HepG2 (cell line): Measurements from ENCODE around the gene CEP89. TPM values are rescaled to one million over a fixed set of nuclear protein-coding genes. Genes with fewer than 3 reads are reported as not detected.
A peak's percentile ranks its signal among the peaks of the same experiment; 100 is the strongest.
"Not testable (repeated sequence)": the region's sequence is repeated elsewhere in the genome, so short reads cannot be mapped to it uniquely, and the experiment has no call there.

Source experiments
- ATAC-seq: fragments of 200-7000 bp; cut with Tn5 transposase; 3 replicates; pipeline ENCODE4 v1.9.1; 2020; ENCODE audit warnings: mild to moderate bottlenecking, moderate library complexity
- BruUV-seq: library from RNA; stranded (reverse); fragments of 400-500 nt; replicated peaks from 2 replicates; lab custom pipeline; 2021; lab: Mats Ljungman, UMichigan
- CTCF ChIA-PET: fragments of 300-600 bp; formaldehyde crosslinking; extraction: SDS; loops from one replicate; lab custom pipeline; 2021; ENCODE audit warnings: low total read pairs, inconsistent platforms, low intra/inter-chr PET ratio; lab: Yijun Ruan, JAX
- POLR2A ChIA-PET: fragments of 350-600 bp; sonication (Branson Sonifier 250); formaldehyde crosslinking; loops from one replicate; lab custom pipeline; 2020; ENCODE audit warnings: antibody characterized with exemption, inconsistent platforms; lab: Yijun Ruan, JAX
- DNase-seq: peaks from one replicate; pipeline ENCODE4 v3.0.0-alpha.2; 2015; ENCODE audit warnings: low spot score
- FAIRE-seq: peaks from 3 replicates; lab custom pipeline; 2011; peaks lifted over from hg19 to GRCh38; lab: Jason Lieb, UNC
- H2AFZ ChIP-seq: one replicate; pipeline ENCODE4 v1.6.1; 2011; ENCODE audit warnings: low read length, inconsistent platforms
- H3K27ac ChIP-seq: fragments of 300-600 bp; 3 replicates; pipeline ENCODE4 v1.8.0; 2011; ENCODE audit warnings: mixed run types, mild to moderate bottlenecking, mixed read lengths, low read length, inconsistent platforms; ENCODE audit not compliant: insufficient read depth; ENCODE audit errors: extremely low read length
- H3K27me3 ChIP-seq, 2 experiments: fragments of 200-600 bp in 1 of 2; 2 replicates in 1 of 2; 3 replicates in 1 of 2; pipeline versions ENCODE4 v1.6.0 to v1.8.0; 2011; ENCODE audit warnings: low read length in 2 of 2, mild to moderate bottlenecking in 2 of 2, moderate library complexity in 2 of 2, inconsistent platforms in 1 of 2; ENCODE audit not compliant: insufficient read depth in 2 of 2, control insufficient read depth in 1 of 2
- H3K36me3 ChIP-seq, 2 experiments: fragments of 200-600 bp in 1 of 2; replicated peaks in 1 of 2; 2 replicates in 1 of 2; 3 replicates in 1 of 2; pipeline versions ENCODE4 v1.5.1 to v1.8.0; 2011; ENCODE audit warnings: low read length in 2 of 2, inconsistent platforms in 1 of 2; ENCODE audit not compliant: insufficient read depth in 2 of 2, control insufficient read depth in 1 of 2
- H3K4me1 ChIP-seq: 2 replicates; pipeline ENCODE4 v1.5.1; 2012; ENCODE audit warnings: low read length, inconsistent platforms; ENCODE audit not compliant: insufficient read depth
- H3K4me2 ChIP-seq: 2 replicates; pipeline ENCODE4 v1.6.0; 2011; ENCODE audit warnings: low read depth, low read length, inconsistent platforms
- H3K4me3 ChIP-seq, 3 experiments: fragments of 200-600 bp in 1 of 3; sonication (generic), shearing (Covaris generic) in 1 of 3; replicated peaks in 1 of 3; 2 replicates each; pipeline ENCODE4 v1.5.1; 2011 to 2016; ENCODE audit warnings: low read length in 3 of 3, inconsistent platforms in 2 of 3, low read depth in 2 of 3, mild to moderate bottlenecking in 2 of 3, control low read depth in 1 of 3, mixed read lengths in 1 of 3; ENCODE audit not compliant: insufficient read depth in 1 of 3
- H3K79me2 ChIP-seq: one replicate; pipeline ENCODE4 v1.6.1; 2011; ENCODE audit warnings: low read length, inconsistent platforms; ENCODE audit not compliant: insufficient read depth
- H3K9ac ChIP-seq: 2 replicates; pipeline ENCODE4 v1.6.0; 2011; ENCODE audit warnings: mild to moderate bottlenecking, low read depth, low read length, inconsistent platforms; ENCODE audit not compliant: insufficient read depth
- H3K9me3 ChIP-seq: 2 replicates; pipeline ENCODE4 v1.5.1; 2012; ENCODE audit warnings: mild to moderate bottlenecking, low read length
- H4K20me1 ChIP-seq: 2 replicates; pipeline ENCODE4 v1.6.0; 2011; ENCODE audit warnings: inconsistent platforms, mild to moderate bottlenecking, low read length, moderate library complexity; ENCODE audit not compliant: insufficient read depth
- RBM22 ChIP-seq: fragments of 200-400 bp; formaldehyde crosslinking; optimal IDR thresholded peaks from 2 replicates; pipeline ENCODE3; 2017; ENCODE audit warnings: mild to moderate bottlenecking, low read length, moderate library complexity
- RFXANK ChIP-seq: IDR thresholded peaks from 2 replicates; pipeline ENCODE4 v1.6.1; 2016
- ZNF121 ChIP-seq: sonication (generic); formaldehyde crosslinking; IDR thresholded peaks from 2 replicates; pipeline ENCODE4 v1.5.0; 2020; ENCODE audit warnings: mild to moderate bottlenecking, missing genetic modification reagents
- ZNF580 ChIP-seq: IDR thresholded peaks from 2 replicates; pipeline ENCODE4 v1.6.1; 2016; ENCODE audit warnings: low read depth, borderline replicate concordance
- WGBS: methylation state at CpG from one replicate; pipeline ENCODE4 v1.1.6; 2017; ENCODE audit warnings: low lambda C conversion rate; 5-methylcytosine and 5-hydroxymethylcytosine counted together
- in situ Hi-C: cut with HindIII; loops from 2 replicates; pipeline ENCODE4 v1.10.0; 2017; ENCODE audit warnings: low pct_unique_long_range_greater_than_20kb; ENCODE audit not compliant: extremely low pct_ligation_motif_present
- intact Hi-C: fragments of 100-400 bp; cut with micrococcal nuclease; formaldehyde crosslinking; loops from one replicate; pipeline ENCODE4 v1.10.0; 2022; ENCODE audit not compliant: unreplicated experiment
- polyA plus RNA-seq, 8 experiments: library from polyadenylated mRNA; depleted of rRNA in 3 of 8; stranded (reverse) in 7 of 8; unstranded in 1 of 8; fragments of >200 nt; fragmentation: Illumina TruSeq in 4 of 8; extraction: Trizol in 4 of 8; gene quantifications; 2 replicates each; pipeline versions ENCODE4 v1.2.1 to v1.2.3, GENCODE V29; 2011 to 2016; ENCODE audit warnings: low read depth in 4 of 8, missing spikeins in 1 of 8, mixed read lengths in 1 of 8; ENCODE audit not compliant: insufficient read depth in 1 of 8
- total RNA-seq, 5 experiments: library from RNA; depleted of rRNA; stranded (reverse); fragments of >200 nt; fragmentation: Illumina TruSeq; extraction: Trizol; gene quantifications; 2 replicates each; pipeline ENCODE4 v1.2.3, GENCODE V29; 2016; ENCODE audit warnings: low read depth in 1 of 5
- TF ChIP-seq, protein P1 (sequence below): sonication (generic); formaldehyde crosslinking; IDR thresholded peaks from 2 replicates; pipeline ENCODE4 v1.4.0; 2020; ENCODE audit warnings: mild to moderate bottlenecking, low read depth, missing genetic modification reagents

Gene CEP89
- total and polyA plus RNA-seq, 2 of the 13 experiments (the other 11 are each of a cell fraction or from before 2014, with no cell fraction given) = 7.2 to 10.9 TPM

GRCh38 chr19:32977813-32978212 lies 6.1 kb upstream of the CEP89 start:
- TF ChIP-seq ZNF121 (CRISPR knock-in tag) = peak; percentile 21; the same call in 1 of the 2 replicates
- CTCF ChIA-PET = interaction anchor here (1.1 kb wide), 1 partner anchor 137 kb away, joined by 3 read pairs; no protein-coding TSS in a partner anchor

DNA sequence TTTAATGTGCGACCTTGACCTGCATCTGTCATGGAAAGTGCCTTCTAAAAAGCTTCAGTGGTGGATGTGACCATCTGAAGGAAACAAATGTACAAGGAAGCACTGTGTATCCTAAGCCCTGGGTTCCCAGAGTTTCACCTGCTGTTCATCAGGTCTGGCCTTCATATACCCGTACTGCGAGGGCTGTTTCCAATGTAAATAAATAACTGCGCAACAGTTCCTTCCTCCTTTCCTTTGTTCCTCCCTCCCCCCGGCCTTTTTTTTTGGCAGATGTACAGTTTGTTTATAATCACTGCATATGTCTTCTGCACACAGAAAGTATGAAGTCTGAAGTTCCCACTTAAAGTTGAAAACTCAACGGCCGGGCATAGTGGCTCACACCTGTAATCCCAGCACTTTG lies 5.5 kb upstream of the CEP89 start:
- Histone ChIP-seq H3K27me3 (no peaks in the 10 kb centered on the region; a peak in 1 of 5 replicates), H3K79me2 (no peaks in the 10 kb centered on the region), H3K9ac (no peak overlapping the region), H3K9me3 (no peaks in the 10 kb centered on the region), H4K20me1 (no peaks in the 10 kb centered on the region; the same call in 1 of the 2 replicates), H3K4me2 (no peak overlapping the region), H3K27ac (no peak overlapping the region), H3K4me3 (no peak overlapping the region), H3K36me3 (peaks cover 4 to 20% of the 10 kb centered on the region in 2 experiments; a peak in 4 of 5 replicates), H2AFZ (no peak overlapping the region), H3K4me1 (peaks cover 7% of the 10 kb centered on the region; the same call in 1 of the 2 replicates)
- ChIA-PET POLR2A (no interaction called here), CTCF (interaction anchor here (1.1 to 4.0 kb wide), 2 partner anchors 137 to 142 kb away, joined by 3 to 27 read pairs; no protein-coding TSS in a partner anchor)
- WGBS = 78% methylated on average over 7 of the region's 7 CpGs
- TF ChIP-seq, protein P1, sequence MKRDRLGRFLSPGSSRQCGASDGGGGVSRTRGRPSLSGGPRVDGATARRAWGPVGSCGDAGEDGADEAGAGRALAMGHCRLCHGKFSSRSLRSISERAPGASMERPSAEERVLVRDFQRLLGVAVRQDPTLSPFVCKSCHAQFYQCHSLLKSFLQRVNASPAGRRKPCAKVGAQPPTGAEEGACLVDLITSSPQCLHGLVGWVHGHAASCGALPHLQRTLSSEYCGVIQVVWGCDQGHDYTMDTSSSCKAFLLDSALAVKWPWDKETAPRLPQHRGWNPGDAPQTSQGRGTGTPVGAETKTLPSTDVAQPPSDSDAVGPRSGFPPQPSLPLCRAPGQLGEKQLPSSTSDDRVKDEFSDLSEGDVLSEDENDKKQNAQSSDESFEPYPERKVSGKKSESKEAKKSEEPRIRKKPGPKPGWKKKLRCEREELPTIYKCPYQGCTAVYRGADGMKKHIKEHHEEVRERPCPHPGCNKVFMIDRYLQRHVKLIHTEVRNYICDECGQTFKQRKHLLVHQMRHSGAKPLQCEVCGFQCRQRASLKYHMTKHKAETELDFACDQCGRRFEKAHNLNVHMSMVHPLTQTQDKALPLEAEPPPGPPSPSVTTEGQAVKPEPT (CRISPR knock-in tag) = no peak
- TF ChIP-seq RBM22 (peak; percentile 43), RFXANK (no peak), ZNF580 (CRISPR knock-in tag) (no peak)
- intact Hi-C loops (loop anchor here (5.0 to 10.0 kb wide), 2 partner anchors 88 to 285 kb away; partner anchors contain the start of genes NUDT19 and RHPN2), in situ Hi-C loops (loop anchor here (5.0 to 10.0 kb wide), 2 partner anchors 140 to 282 kb away; partner anchors contain the start of gene NUDT19)
- no TSS peak for BruUV-seq
- no peak for DNase-seq
- no peak for ATAC-seq
- FAIRE-seq = no peak

More at GRCh38 chr19:32977813-32978212, 6.1 kb upstream of the CEP89 start:
- H3K4me2 ChIP-seq, H3K9me3 ChIP-seq, ATAC-seq, H4K20me1 ChIP-seq, DNase-seq, H3K4me1 ChIP-seq, H3K4me3 ChIP-seq, H3K9ac ChIP-seq, POLR2A ChIA-PET, FAIRE-seq, H3K27ac ChIP-seq, H3K79me2 ChIP-seq, BruUV-seq, H3K27me3 ChIP-seq, H2AFZ ChIP-seq: not testable (repeated sequence)
- intact Hi-C loops = loop anchor here (5.0 to 10.0 kb wide), 2 partner anchors 87 to 286 kb away; partner anchors contain the start of genes NUDT19 and RHPN2
- peaks cover 4 to 20% of the 10 kb centered on the region in 2 experiments; a peak in 4 of 5 replicates for H3K36me3 ChIP-seq
- 95% methylated on average over 4 of the region's 4 CpGs for WGBS
- in situ Hi-C loops = loop anchor here (5.0 to 10.0 kb wide), 2 partner anchors 139 to 283 kb away; partner anchors contain the start of gene NUDT19
